Measurements from ENCODE around the gene TESK2. TPM values are rescaled to one million over a fixed set of nuclear protein-coding genes. Genes with fewer than 3 reads are reported as not detected.

Gene TESK2
- total RNA-seq, 1 donor from 2014 or later: 14.9 TPM

DNA sequence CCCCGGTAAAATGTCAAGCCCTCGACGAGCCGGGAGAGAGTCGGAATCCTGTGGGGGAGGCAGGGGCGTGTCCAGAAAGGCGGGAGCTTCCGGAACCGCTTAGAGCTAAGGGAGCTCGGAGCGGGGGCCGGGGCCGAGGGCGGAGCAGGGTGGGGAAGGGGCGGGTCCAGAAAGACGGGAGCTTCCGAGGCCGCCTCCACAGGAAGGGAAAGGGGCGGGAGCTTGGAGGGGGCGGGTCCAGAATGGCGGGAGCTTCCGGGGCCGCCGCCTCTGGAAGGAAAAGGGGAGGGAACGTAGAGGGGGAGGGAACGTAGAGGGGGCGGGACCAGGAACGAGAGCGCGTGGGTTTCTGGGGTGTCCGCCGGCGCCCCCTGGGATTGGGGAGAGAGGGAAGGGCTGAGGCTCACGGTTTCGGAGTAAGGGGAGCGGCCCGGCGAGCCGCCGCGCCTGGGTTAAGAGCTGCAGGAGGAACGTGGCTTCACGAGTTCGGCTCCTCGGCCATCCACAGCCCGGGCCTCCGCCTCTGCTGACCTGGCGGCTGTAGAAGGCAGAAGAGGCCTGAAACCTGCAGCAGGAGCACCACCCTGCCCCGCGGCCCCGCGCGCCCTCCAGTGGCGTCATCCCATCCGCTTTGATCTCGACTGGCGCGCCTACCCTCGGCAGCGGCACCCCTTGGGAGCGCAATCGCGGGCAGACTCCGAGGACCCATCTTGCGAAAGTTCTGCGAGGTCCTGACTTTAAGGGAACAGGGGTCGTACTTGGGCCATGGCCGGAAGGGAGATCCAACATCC lies 187.2 kb downstream of the TESK2 start:
- no peaks in the 10 kb centered on the region for H3K9me3 ChIP-seq (ENCODE audit: low read depth)
- Mint-ChIP-seq H3K4me3 (peak overlapping the region; percentile 90), H3K27me3 (ENCODE audit: insufficient read depth, low read depth) (peaks cover 4% of the 10 kb centered on the region), H3K36me3 (no peaks in the 10 kb centered on the region), H3K27ac (peak overlapping the region; percentile 95), H3K4me1 (peaks cover 23% of the 10 kb centered on the region), H3K9me3 (no peaks in the 10 kb centered on the region)
- no peaks in the 10 kb centered on the region for H4K20me1 ChIP-seq (ENCODE audit: low read depth)
- peak overlapping the region; percentile 29 for H3K9ac ChIP-seq
- no peak overlapping the region for H3K27ac ChIP-seq
- peaks cover 47% of the 10 kb centered on the region for H3F3A ChIP-seq (ENCODE audit: low read depth)
- no peaks in the 10 kb centered on the region for H3K36me3 ChIP-seq
- H2AFZ ChIP-seq (replicated peaks): peak overlapping the region; percentile 45
- TF ChIP-seq, protein P1, sequence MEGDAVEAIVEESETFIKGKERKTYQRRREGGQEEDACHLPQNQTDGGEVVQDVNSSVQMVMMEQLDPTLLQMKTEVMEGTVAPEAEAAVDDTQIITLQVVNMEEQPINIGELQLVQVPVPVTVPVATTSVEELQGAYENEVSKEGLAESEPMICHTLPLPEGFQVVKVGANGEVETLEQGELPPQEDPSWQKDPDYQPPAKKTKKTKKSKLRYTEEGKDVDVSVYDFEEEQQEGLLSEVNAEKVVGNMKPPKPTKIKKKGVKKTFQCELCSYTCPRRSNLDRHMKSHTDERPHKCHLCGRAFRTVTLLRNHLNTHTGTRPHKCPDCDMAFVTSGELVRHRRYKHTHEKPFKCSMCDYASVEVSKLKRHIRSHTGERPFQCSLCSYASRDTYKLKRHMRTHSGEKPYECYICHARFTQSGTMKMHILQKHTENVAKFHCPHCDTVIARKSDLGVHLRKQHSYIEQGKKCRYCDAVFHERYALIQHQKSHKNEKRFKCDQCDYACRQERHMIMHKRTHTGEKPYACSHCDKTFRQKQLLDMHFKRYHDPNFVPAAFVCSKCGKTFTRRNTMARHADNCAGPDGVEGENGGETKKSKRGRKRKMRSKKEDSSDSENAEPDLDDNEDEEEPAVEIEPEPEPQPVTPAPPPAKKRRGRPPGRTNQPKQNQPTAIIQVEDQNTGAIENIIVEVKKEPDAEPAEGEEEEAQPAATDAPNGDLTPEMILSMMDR (IDR thresholded peaks at IDR 0.05): peak; percentile 67
- TF ChIP-seq EZH2phosphoT487 (IDR thresholded peaks at IDR 0.05): no peak
- H3K79me2 ChIP-seq (ENCODE audit: low read depth): no peaks in the 10 kb centered on the region
- peaks cover 36% of the 10 kb centered on the region for H3K4me1 ChIP-seq
- peak; percentile 98 for DNase-seq (ENCODE audit: low spot score)
- peak overlapping the region; percentile 81 for H3K4me2 ChIP-seq
- no peaks in the 10 kb centered on the region for H3K27me3 ChIP-seq
- peak overlapping the region; percentile 66 for H3K4me3 ChIP-seq

DNA sequence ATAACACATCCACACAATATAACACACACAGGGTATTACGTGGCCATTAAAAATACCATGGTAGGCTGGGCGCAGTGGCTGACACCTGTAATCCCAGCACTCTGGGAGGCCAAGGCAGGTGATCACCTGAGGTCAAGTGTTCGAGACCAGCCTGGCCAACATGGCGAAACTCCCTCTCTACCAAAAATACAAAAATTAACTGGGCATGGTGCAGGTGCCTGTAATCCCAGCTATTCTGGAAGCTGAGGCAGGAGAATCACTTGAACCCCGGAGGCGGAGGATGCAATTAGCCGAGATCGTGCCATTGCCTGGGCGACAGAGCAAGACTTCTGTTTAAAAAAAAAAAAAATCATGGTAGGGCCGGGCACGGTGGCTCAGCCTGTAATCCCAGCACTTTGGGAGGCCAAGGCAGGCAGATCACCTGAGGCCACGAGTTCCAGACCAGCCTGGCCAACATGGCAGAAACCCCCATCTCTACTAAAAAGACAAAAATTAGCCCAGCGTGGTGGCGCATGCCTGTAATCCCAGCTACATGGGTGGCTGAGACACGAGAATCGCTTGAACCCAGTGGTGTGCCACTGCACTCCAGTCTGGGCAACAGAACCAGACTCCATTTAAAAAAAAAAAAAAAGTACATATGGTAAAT lies 188.3 kb downstream of the TESK2 start:
- Mint-ChIP-seq H3K9me3 (no peaks in the 10 kb centered on the region), H3K27ac (no peak overlapping the region), H3K27me3 (ENCODE audit: insufficient read depth, low read depth) (peaks cover 4% of the 10 kb centered on the region), H3K4me3 (peak overlapping the region; percentile 90), H3K36me3 (no peaks in the 10 kb centered on the region), H3K4me1 (peaks cover 30% of the 10 kb centered on the region)
- Histone ChIP-seq H3K9ac (no peak overlapping the region), H3K27ac (no peak overlapping the region), H3K79me2 (ENCODE audit: low read depth) (no peaks in the 10 kb centered on the region), H3K9me3 (ENCODE audit: low read depth) (no peaks in the 10 kb centered on the region), H3K27me3 (no peaks in the 10 kb centered on the region), H3K4me1 (peaks cover 47% of the 10 kb centered on the region), H2AFZ (replicated peaks) (no peak overlapping the region), H3K4me2 (peak overlapping the region; percentile 81), H3F3A (ENCODE audit: low read depth) (peaks cover 47% of the 10 kb centered on the region), H4K20me1 (ENCODE audit: low read depth) (no peaks in the 10 kb centered on the region), H3K4me3 (peak overlapping the region; percentile 66), H3K36me3 (no peaks in the 10 kb centered on the region)
- TF ChIP-seq, protein P1 (IDR thresholded peaks at IDR 0.05): no peak
- DNase-seq (ENCODE audit: low spot score): no peak

DNA sequence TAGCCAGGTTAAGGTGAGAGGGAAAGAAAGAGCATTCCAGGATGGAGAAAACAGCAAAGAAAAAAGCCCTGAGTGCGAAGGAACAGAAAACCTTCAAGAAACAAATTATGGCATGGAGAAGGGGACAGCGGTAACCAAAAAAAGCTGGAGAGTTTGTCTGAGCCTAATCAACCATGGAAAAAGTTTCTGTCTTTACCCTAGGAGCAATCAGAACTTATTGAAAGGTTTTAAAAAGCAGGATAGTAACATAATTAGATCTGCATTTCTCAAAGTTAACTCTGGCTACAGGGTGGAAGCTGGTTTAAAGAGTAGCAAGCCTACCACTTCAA lies 190.3 kb downstream of the TESK2 start:
- Histone ChIP-seq H3K9ac (no peak overlapping the region), H3K4me3 (no peak overlapping the region), H3F3A (ENCODE audit: low read depth) (peaks cover 33% of the 10 kb centered on the region), H3K27ac (no peak overlapping the region), H3K36me3 (no peaks in the 10 kb centered on the region), H2AFZ (replicated peaks) (no peak overlapping the region), H3K9me3 (ENCODE audit: low read depth) (no peaks in the 10 kb centered on the region), H4K20me1 (ENCODE audit: low read depth) (no peaks in the 10 kb centered on the region), H3K4me2 (no peak overlapping the region), H3K79me2 (ENCODE audit: low read depth) (no peaks in the 10 kb centered on the region), H3K27me3 (no peaks in the 10 kb centered on the region), H3K4me1 (peaks cover 35% of the 10 kb centered on the region)
- H3K9me3 Mint-ChIP-seq: no peaks in the 10 kb centered on the region
- peaks cover 4% of the 10 kb centered on the region for H3K27me3 Mint-ChIP-seq (ENCODE audit: insufficient read depth, low read depth)
- no peaks in the 10 kb centered on the region for H3K36me3 Mint-ChIP-seq
- TF ChIP-seq, protein P1 (IDR thresholded peaks at IDR 0.05): no peak
- TF ChIP-seq EZH2 (IDR thresholded peaks at IDR 0.05) (no peak), EZH2phosphoT487 (IDR thresholded peaks at IDR 0.05) (no peak)
- H3K4me3 Mint-ChIP-seq: peak overlapping the region; percentile 8
- no peak overlapping the region for H3K27ac Mint-ChIP-seq
- H3K4me1 Mint-ChIP-seq: peaks cover 32% of the 10 kb centered on the region
- no peak for DNase-seq (ENCODE audit: low spot score)
